GM19043 (cell line): Measurements from ENCODE around the gene SMIM7.
"Not testable (repeated sequence)": the region's sequence is repeated elsewhere in the genome, so short reads cannot be mapped to it uniquely, and the experiment has no call there.

ENCODE experiments used
- ATAC-seq: cut with Tn5 transposase; IDR thresholded peaks from one replicate; pipeline ENCODE4 v1.9.1; 2021; ENCODE audit warnings: low read depth; ENCODE audit not compliant: unreplicated experiment

The SMIM7 gene

DNA sequence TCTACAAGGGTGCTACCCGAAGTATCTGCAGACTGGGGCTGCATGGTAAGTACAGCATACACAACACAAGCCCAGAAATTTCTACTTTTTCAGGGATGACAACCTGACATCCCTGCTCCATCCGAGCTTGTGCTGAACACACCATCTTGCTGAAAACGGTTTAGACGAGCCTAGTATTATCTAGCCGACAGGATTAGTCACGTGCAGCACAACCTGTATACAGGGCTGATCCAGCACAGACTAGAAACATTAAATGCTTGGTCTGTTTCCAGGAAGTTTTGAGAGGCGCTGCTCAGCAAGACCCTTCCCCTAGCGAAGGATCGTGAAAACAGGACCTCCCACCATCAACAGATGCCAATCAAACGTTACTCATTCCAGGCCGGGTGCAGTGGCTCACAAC lies 4.2 kb downstream of the SMIM7 start:
- ATAC-seq, result no peak

DNA sequence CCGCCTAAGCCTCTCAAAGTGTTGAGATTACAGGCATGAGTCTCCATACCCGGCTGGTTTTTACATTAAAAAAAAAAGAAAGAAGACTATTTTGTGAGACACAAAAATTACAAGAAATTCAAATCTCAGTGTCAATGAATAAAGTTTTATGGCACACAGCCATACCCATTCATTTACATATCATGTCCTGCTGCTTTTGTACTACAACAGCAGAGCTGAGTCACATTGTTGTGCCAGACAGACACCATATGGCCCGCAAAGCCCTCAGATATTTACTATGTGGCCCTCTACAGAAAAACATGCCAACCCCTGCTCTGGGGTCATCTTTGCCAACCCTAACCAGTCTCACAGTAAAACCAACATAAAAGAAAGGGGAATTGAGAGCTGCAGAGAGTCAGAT lies 5.3 kb downstream of the SMIM7 start:
- no peak for ATAC-seq

DNA sequence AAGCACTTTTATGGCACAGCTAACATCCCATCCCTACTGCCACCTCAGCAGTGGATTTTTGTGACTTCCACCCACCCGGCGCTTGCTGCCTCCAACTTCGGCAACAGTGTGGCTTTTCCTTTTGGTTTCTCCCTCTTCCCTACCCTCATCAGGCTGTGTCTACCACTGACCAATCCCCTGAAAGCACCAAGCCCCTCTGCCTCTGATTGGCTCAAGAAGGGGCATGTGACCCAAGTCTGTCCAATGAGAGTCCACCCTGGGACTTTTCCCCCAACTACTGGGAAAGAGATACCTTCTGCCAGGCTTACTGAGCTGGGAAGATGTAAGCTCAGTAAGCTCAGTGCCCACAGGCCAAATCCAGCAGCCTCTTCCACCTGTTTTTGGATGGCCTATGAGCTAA lies 5.8 kb downstream of the SMIM7 start:
- ATAC-seq, result no peak

DNA sequence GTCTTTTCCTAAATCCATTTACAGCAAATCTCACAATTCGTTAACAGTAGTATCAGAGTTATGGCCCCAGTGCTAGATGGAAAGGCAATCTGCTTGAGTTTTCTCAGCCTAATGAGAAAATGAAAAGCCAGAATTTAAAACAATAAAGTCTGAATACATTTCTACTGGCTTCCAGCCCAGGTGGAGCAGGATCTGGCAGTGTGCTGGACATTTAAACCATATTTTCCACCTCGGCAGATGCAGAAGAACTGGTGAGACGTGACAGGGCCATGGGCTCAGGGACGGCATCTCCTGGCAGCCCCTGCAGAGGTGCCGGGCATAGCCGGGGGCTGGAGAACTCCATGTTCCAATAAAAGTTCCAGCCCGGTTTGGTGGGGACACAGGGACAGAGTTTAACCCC lies 7.1 kb downstream of the SMIM7 start:
- ATAC-seq, result no peak

DNA sequence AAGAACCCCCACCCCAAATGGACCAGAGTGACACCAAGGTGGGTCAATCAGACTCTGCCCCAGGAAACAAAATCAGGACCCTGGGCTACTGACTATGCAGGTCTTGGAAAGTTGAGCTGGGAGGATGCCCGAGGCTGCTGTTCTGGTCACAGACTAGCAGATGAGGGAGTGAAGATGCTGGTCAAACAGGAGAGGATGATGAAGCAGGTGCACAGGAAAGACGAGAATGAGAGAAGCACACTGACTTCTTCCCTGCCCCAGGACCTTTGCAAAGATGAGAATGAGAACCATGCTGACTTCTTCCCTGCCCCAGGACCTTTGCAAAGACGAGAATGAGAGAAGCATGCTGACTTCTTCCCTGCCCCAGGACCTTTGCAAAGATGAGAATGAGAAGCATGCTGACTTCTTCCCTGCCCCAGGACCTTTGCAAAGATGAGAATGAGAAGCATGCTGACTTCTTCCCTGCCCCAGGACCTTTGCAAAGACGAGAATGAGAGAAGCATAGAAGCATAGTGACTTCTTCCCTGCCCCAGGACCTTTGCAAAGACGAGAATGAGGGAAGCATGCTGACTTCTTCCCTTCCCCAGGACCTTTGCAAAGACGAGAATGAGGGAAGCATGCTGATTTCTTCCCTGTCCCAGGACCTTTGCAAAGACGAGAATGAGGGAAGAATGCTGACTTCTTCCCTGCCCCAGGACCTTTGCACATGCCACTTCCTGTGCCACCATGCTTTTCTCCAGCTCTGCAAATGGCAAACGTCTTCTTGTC lies 8.3 kb downstream of the SMIM7 start:
- ATAC-seq, result not testable (repeated sequence)

DNA sequence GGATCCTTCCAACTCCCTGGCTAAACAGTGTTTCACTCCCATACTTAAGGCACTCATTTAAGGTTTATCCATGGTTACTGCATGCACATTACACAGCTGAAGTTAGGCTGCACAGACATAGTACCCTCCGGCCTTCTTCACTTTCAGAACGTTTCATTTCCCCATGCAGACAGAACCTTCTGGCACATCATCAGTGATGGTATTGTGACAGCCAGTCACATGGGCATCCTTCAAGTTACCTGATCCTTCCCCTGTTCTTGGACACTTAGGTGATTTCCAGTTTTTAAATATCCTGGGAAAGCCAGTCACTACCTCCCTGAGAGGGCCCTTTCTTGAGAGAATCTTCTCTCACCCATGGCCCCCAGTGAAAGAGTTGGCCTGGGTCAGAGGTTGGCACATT lies 9.1 kb downstream of the SMIM7 start:
- ATAC-seq, result no peak

DNA sequence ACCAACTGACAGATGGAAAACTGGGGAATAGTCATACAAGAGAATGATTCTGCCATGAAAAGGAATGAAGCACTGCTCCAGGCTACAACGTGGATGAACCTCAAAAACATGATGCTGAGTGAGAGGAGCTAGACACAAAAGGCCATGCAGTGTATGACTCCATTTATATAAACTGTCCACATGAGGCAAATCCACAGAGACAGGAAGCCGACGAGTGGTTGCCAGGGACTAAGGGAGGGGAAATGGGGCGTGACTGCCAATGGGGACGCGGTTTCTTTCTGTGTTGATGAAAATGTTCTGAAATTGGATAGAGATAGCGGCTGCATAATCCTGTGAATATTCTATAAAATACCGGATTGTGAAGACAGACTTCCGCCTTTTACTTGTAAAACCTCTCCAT lies 10.2 kb downstream of the SMIM7 start:
- no peak for ATAC-seq

DNA sequence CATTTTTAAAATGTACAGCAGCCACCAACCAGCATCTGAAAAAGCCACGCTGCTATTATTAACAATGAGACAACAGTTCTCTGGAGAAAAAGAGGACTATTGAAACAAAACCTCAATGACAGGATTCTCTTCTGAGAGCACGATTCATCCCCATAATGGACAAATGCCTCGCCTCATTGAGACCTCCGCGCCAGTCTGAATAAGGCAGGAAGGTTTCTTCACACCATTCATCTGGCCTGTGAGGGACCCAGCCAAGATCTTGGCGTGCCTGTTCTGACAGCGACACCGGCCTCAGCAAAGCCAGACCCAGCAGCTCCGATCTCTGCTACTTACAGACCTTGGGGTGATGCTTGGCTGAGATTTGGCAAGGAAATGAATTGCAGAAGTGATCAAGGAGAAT lies 14.8 kb downstream of the SMIM7 start:
- ATAC-seq, result no peak

DNA sequence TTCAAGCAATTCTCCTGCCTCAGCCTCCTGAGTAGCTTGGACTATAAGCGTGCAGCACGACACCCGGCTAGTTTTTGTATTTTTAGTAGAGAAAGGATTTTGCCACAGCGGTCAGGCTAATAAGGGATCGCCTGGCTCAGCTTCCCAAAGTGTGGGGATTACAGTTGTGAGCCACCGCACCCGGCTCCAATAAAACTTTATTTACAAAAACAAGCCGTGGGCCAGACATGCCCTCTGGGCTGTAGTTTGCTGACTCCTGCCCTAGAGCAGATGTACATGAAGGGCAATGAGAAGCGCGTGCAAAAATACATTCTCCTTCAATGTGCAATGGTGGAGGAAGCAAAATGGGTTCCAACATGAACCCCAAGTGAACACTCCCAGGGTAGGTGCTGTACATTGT lies 18.2 kb downstream of the SMIM7 start:
- no peak for ATAC-seq

DNA sequence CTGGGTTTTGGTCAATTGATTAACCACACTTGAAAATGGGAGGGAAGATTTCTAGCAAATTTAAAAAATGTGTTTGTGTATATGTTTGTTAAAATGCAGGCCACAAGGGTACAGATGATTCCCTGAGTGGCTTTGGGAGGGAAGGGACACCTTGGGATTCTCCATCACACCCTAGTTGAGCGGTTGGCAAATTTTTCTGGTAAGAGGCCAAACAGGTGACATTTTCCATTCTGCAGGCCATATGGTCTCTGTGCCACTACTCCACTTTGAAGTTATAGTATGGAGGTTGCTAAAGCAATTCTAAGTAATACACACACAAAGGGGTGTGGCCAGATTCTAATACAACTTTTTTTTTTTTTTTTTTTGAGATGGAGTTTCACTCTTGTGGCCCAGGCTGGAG lies 19.0 kb downstream of the SMIM7 start:
- ATAC-seq, result no peak

DNA sequence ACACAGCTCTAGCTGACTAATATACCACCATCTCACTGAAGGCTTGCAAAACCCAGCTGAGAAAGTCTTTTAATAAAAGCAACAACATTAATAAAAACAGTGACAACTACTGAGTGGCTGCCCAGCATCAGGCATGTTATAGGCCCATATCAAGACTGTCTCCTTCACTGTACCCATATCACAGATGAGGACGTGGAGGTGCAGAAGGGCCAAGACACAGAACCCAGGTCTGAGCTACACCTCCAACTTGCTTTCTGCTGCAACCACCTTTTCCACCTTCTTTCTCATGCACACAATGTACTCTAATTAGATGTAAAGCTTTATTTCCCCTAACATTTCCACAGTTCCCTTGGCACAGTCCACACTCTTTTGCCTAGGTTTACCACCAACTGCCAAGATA lies 21.3 kb downstream of the SMIM7 start:
- no peak for ATAC-seq

DNA sequence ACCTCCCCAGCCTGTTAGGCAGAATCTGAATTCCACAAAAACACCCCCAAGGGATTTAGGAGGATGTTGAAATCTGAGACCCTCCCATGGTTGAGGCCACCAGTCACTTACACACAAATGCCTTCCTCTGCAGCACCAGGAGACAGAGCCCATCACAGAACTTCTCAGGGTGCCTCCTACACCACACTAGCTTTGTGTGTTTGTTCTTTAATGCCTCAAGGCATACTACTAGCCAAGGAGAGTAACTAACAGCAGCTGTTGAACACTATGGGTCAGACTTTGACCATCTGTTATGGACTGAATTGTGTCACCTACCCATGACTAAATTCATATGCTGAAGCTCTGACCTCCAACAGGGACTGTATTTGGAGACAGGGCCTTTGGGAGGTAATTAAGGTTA lies 22.4 kb downstream of the SMIM7 start:
- no peak for ATAC-seq

DNA sequence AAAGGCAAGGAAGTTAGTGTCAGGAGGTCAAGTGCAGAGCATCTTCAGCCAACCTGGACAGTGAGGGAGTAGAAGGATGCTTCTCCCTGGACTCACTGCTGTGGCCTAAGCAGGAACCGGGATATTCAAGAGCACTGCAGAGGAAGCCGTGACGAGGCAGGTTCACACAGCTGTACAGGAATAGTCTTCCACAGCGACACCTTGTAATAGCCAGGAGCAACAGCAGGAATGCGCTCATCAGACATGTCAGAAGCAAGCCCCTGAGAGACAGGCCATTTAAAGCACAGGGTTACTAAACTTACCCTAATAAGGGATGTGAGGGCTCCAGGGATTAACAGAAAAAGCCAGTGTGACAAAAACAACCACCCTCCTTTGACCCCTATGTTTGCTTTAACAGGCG lies 28.5 kb downstream of the SMIM7 start:
- no peak for ATAC-seq

DNA sequence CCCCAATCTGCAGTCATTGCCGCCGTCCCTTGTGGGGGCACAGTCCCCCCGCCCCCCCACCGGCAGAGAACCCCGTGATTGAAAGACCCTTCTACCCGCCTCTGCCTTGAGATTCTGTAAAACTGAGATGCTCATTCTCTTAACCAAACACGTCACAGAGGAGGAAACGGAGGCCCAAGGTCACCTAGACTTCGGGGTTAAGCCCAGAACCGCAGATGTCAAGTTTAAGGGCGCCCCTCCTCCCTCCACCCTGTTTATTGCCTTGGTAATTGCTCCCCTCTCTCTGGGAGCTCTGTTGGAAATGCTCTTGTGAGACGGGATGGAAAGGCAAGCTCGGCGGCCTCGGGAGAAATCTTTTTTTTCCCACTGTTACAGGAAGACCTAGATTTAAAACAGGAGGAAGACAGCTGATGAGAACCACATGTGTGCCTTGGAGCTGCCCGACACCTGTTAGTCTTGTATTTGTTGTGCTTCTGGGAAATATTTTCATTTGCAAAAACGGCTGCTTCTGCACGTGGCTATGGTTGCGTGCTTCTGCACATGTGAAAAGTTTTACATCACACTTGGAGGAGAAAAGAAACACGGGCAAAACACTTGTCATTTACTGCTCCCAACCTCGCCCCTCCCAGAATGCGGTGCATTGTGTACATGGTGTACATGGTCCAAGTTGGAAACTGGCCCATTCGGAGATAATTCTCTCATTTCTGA lies 30.8 kb downstream of the SMIM7 start:
- ATAC-seq, result no peak

DNA sequence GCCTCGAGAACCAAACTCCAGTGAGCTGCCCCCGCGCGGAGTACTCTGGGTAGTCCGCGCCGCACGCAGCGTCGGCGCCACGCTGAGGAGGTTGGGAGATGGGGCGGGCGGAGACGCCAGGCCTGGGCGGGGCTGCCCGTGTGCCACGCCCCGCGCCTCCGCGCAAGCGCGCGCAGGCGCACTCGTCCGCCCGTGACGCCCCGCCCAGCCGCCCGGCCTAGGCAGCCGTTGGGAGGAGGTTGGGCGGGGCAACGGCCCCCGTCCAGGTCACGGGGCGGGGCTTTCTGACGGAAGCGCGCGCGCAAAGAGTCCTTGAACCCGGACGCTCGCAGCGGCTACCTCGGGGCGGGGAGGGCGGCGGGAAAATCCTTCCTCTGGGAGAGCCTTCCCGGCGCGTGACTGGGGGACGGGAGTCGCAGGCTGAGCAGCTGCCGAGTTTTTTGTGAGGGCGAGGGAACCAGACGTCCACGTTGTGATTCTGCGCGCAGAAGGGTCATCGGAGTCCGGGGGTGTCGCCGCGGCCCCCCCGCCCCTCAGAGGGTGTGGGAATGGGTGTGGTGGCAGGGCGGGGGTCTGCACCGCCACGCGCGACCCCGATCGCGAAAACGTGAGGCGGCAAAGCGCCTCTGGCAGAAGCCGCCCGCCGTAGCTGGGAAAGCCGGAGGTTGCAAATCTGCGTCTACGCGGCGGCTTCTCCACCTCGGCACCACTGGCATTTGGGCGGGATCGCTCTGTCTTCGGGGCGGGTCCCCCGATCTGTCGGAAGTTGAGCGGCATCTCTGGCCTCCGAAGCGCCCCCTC lies 31.6 kb downstream of the SMIM7 start, which contains the start of gene MED26:
Gene MED26, minus strand, starts transcription at position 22 of the 801 bp plus-strand sequence. CDS start 261 bp downstream, outside the sequence.
- ATAC-seq, result peak; percentile 79

DNA sequence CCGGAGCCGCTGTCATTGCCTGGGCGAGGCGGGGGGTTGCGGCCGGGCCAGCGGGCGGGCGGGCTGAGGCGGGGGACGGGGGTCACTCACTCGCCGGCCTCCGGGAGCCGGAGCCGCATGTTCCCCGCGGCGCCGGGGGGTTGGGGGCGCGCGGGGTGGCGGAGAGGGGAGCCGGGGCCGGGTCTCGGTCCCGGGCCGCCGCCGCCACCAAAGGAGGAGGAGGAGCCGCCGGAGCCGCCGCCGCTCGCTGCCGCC lies 32.1 kb downstream of the SMIM7 start:
- no peak for ATAC-seq

DNA sequence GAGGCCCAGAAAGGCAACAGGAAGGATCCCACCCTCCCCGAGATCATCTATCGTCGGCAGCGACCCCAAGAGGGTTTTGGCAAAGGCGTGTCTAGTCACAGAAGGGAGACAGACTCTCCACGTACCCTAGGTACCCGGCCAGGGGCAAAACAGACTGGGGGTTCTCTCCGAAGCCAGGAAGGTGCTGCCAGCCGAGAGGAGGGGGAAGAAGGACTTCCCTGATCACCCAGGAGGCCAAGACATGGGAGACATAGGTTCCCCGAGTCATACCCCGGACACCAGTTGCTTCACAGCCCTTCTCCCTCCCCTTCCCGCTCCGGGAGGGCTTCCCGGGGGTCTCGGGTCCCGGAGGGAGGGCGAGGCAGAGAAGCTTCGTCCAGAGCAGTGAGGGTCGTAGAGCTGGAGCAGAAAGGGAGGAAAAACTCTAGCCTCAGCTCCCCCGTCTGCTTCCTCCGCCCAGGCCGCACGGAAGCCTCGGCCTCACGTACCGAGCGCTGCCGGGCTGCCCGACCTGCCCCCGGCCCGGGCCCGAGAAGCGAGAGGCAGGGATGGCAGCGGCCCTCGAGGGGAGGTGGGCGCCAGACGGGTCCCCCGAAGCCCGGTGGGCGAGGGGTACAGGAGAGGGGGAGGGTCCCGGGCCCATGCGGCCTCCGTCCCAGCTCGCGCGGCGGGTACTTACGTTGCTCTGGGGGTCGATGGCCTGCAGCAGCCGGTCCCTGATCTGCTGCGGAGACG lies 32.6 kb downstream of the SMIM7 start:
- ATAC-seq, result no peak

DNA sequence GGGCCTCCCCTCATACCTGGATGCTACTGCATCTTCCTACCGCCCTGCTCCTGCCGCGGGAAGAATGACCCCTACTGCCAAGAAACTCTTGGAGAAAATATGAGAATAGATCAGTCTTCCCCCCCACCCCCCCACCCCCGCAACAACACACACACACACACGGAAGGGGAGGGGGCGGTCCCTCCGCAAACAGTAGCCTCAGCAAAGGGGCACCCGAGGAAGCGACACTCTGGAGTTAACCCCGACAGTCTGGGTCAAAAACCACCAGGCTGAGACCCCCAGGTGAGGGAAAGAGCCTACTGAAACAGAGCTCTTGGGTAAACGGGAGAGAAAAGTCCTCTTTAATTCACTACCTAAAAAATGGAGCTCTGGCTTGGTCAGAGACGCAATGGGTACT lies 33.1 kb downstream of the SMIM7 start:
- ATAC-seq, result no peak

DNA sequence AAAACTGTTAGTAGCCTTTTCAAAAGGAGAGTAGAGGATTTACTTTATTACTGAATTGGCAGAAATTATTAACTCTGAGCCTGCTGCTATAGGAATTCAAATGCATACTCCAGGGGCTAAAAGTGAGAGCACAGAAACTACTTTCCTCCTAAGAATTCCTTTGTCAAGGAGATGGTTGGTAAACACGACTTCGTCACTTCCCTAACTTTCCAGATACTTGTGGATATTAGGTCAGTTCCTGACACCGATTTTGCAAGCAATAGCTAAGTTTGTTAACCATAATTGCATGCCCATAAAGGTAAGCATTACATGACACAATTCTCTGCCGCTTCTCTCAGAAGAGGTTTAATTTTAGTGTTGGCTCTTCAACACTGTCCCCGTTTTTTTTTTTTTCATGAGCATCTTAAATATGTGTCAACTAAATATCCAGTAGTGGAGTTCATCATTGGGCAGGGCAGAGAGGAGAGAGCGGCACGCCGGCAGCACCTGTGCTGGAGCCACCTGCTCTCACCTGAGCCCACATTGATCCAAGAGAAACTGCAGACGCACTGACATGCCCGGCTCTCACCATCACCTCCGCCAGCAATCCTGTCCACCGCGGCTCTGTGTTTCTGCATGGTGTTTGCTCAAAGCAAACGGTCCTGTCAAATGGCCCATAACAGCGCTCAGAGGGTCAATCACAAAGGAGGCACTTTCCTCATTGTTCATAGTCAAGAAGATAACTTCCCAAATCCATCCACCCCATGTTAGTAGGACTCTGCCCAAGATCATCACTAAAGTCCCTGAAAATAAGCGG lies 34.6 kb downstream of the SMIM7 start:
- ATAC-seq, result no peak

DNA sequence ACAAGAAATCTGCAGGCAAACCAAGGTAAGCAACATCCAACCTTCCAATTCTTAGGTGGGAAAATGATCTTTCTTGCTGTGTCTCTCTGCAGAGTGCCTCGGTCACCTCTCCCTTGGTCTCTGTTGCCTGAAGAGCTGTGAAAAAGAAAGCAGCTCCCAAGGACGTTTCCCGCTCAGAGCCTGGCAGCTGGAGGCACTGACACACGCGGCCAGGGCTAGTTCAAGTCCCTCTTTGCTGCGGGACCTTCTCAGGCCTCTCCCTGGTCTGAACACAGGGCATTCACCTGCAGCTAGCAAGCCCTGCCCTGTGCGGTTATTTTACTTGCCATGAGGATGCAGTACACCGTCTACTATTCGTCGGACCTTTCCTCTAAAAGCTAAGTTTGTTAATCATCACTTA lies 35.7 kb downstream of the SMIM7 start:
- no peak for ATAC-seq
